Skeletal muscle cell (primary cell): ENCODE results near the gene SMIM35.
"Not testable (repeated sequence)": the region's sequence is repeated elsewhere in the genome, so short reads cannot be mapped to it uniquely, and the experiment has no call there.

Experiments used
- DNase-seq: peaks from one replicate; pipeline ENCODE4 v3.0.0-alpha.2; 2010; ENCODE audit warnings: low read depth
- H3K4me3 ChIP-seq: 2 replicates; pipeline ENCODE4 v1.5.1; 2011; ENCODE audit warnings: low read depth, mild to moderate bottlenecking, control low read depth, low read length, moderate library complexity

Gene SMIM35

DNA sequence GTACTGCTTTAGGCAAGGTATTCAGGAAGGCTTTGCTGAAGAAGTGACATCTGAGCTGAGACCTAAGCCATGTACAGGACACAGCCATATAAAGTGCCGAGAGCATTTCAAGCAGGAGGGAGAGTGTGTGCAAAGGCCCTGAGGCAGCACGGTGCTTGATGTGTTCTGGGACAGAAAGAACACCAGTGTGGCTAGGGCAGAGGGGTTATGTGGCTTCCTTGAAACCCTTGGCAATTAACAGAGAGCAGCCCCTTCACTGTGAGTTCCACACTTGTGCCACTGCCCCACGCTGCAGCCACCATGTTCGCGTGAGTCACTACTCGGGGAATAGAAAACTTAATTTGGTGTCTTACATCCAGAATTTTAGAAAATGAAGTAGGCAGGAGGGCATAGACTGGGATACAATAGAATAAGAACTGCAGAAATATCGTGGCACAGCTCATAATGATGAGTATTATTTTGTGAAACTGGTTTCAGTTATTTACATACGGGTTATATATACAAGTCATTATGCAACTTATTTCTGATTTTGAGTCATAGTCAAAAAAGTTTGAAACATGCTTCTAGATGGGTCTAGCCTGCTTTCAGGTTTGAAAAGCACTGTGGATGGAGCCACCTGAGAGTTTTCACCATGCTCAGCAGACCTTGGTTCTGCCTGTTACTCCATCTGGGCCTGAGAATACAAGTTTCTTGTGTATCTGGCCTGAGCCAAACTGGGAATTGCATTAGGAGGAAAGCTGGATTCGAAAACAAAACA, 88.8 kb downstream of the SMIM35 start:
- DNase-seq = no peak

DNA sequence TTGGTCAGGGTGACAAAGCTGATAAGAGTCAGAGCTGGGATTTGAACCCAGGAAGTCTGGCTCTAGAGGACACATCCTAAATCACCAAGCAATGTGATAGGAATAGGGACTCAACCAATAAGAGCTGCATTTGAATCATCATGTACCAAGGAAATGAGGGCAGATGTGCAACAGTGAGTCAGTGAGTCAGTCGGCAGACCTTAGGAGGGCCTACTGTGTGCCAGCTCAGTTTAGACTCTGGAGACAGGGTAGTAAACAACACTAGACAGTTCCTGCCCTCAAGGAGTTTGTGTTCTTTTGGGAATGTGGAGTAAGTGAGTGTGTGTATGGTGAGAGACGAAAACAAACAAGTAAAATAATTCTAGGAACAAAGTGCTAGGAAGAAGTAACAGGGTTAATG, 89.4 kb downstream of the SMIM35 start:
- no peak for DNase-seq
- H3K4me3 ChIP-seq = no peak overlapping the region

More for the DNA sequence above, 88.8 kb downstream of the SMIM35 start:
- H3K4me3 ChIP-seq = no peak overlapping the region

DNA sequence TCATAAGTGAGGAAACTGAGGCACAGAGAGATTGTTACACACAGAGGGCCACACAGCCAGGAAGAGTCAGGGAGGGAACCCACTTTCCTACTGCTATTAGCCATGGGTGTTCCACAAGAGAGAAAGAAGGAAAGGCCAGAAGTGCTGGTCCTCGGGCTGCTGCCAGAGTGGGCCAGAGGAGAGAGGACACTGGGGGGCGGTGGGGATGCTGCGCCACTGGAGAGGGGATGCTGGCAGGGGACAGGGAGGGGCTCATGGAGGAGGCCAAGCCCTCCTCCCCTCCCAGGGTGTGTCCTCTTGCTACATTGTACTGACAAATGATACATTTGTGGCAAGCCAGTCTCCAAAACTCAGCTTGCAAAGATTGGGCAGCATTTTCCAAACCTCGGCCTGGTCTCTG, 90.7 kb downstream of the SMIM35 start:
- DNase-seq = no peak
- H3K4me3 ChIP-seq = no peak overlapping the region

DNA sequence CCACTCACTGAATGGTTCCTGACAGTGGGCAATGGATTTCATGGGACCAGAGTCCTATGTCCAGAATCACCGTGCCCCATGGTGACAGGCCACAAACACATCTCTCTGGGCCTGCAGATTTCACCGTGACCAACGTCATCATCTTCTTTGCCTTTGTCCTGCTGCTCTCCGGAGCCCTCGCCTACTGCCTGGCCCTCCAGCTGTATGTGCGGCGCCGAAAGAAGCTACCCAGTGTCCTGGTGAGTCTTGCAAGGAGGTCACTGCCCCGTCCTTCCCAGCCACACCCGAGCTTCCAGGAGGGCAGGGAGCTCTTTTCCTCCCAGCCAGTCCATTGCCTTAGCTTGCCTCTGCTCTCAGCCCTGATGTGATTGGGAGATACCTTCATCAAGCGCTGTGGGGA, 91.3 kb downstream of the SMIM35 start:
- no peak overlapping the region for H3K4me3 ChIP-seq
- DNase-seq = no peak

DNA sequence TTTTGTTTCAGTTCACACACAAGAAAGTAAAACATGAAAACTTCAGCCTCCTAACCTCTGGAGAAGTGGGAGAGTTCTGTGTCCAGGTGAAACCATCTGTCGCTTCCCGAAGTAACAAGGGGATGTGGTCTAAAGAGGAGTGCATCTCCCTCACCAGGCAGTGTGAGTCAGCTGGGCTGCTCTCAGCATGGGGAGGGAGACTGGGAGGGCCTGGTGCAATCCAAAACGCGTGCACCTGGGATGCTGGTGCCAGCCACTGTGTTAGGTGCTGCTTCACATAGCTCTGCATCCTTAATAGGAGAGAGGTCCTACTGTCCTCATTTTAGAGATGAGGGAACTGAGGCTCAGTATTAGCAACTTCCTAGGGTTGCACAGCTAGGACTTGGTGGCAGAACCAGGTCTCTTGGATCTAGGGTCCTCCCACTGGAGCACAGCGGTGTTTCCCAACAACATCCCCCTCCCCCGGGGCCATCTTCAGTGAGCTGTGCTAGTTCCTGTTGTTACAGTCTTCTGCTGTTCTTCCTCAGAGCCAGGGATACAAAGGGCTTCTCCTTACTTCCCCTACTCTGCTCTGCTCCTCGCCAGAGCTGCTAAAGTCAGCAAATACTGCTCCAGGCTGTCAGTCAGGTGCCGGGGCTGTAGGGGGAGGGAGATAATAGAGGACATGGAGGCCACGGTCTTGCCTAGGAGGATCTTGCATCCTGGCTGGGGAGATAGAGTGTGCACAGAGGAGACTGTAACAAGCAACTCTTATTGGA, 92.6 kb downstream of the SMIM35 start:
- no peak for DNase-seq
- H3K4me3 ChIP-seq = no peak overlapping the region

DNA sequence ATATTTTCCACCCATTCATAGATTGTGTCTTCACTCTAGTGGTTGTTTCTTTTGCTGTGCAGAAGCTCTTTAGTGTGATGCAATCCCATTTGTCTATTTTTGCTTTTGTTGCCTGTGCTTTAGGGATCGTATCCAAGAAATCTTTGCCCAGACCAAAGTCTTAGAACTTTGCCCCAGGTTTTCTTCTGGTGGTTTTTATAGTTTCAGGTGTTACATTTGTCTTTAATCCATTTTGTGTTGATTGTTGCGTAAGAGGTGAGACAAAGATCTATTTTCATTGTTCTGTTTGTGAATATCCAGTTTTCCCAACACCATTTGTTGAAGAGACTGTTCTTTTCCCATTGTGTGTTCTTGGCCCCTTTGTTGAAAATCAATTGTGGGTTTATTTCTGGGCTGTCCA, 94.1 kb downstream of the SMIM35 start:
- no peak for DNase-seq
- no peak overlapping the region for H3K4me3 ChIP-seq

DNA sequence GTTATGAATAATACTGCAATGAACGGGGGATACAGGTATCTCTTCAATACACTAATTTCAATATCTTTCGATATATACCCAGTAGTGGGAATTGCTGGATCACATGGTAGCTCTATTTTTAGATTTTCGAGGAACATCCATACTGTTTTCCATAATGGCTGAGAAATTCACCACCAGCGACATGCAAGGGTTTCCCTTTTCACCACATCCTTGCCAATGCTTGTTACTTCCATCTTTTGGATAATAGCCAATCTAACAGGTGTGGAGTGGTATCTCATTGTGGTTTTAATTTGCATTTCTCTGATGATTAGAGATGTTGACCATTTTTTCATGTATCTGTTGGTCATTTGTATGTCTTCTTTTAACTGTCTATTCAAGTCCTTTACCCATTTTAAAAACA, 94.6 kb downstream of the SMIM35 start:
- no peak overlapping the region for H3K4me3 ChIP-seq
- DNase-seq = no peak

DNA sequence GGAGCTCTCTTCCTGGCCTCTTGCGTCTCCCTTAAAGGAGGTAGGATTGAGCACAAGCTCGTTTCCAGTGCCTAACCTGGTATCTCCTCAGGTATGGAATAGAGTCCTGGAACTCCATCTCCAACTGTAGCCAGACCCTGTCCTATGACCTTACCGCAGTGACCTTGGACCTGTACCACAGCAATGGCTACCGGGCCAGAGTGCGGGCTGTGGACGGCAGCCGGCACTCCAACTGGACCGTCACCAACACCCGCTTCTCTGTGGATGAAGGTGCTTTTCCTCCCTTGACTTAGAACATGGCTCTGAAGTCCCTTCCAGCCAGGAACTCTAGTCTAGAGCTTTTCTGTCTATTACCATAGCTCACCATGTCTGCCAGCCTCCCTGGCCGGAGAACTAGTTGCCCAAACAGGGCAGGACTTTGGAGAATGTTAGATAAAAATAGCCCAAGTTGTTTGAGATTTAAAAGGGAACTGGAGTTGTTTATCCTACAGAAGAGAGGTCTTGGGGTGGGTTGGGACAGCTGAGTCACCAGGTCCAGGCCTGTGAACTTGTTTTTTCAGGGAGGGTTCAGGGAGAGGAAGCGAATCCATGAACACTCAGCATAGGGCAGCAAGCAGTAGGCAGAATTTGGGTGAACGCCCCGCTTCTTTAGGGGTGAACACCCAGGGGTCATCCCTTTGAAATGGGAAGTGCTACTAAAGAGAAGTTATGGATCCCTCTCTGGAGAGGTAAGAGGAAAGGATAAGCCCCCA, 97.2 kb downstream of the SMIM35 start:
- no peak overlapping the region for H3K4me3 ChIP-seq
- DNase-seq = no peak

DNA sequence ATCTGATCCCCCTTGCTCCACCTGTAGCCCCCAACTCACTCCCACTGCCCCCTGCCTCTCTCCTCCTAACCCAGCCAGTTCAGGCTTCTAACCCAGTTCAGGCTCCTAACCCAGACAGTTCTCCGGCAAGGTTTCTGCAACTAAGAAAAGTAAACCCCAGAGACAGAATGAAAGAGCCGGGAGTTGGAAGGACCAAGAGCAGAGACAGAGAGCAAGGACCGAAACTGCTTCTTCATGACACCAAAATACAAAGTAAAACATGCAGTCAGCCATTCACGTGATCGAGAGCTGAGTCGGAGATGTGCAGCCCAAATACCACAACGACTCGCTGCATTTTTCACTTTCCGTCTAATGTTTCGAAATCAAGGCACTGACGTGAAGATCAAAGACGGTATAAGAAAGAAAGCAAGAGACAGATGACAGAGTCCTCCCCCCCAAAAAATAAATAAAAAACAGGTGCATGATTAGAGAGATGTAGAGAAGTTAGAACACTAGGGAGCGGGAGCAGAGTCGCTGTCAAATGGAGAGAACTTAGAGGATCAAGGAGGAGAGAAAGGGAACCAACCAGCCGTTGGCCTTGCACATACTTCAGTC, 99.7 kb downstream of the SMIM35 start:
- DNase-seq = no peak
- H3K4me3 ChIP-seq = no peak overlapping the region

DNA sequence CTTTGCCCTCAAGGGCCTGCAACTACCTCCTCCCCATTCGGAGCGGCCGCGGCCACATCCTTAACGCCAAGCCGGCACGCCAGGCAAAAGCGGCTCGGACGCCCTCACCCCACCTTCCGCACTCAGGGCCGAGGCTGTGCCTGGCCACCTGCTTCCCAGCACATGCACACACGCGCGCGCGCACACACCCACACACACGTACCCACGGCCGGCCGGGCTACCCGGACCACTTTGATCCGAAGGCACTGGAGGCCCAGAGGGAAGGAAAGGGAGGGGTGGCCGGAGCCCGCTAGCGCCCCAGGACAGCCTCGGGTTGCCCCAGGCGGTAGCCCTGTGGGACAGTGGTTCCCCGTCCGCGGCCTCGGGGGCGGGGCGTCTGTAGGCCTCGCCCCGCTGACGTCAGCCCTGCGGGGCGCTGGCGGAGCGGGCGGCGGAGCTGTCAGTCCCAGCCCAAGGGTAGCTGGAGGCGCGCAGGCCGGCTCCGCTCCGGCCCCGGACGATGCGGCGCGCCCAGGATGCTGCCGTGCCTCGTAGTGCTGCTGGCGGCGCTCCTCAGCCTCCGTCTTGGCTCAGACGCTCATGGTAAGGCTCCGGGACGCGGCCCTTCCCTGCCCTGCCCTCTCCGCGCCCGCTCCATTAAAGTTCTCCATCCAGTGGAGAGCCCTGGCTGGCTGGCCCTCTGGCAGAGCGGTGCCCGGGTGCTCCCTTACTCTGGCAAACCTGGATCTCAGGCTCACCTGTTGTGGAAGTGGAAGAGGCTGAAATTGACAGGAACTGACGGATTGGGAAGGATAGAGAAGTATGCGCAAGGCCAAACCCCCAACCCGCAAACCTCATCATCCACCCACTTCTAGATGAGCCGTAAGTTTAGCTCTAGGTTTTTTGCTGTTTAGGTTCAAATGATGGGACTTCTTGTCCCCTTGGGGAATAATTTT, 100.5 kb downstream of the SMIM35 start, which contains the start of gene IL10RA:
Gene IL10RA (plus strand): TSS at position 442 of the 935 bp plus-strand sequence. CDS start 74 bp downstream, at position 516.
- no peak for DNase-seq
- peak within 1 kb of the TSS; percentile 45 for H3K4me3 ChIP-seq

DNA sequence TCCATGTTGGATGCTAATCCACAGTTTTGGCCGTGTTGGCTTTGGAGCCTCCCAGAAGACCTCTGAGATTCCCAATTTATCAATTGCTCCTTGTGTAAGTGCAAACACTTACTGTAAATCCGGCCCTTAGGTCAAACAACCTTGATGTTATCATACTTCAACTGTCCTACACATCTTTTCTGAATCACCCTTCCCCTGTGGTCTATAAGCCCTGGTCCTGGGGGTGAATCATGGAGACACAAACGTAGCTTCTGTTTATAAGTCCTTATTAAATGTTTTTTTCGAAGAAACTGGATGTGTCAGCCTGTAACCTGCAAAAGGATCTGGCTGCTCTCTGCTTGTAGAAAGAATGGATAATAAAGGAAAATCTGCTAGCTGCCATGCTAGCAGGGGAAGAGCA, 102.3 kb downstream of the SMIM35 start:
- no peak for DNase-seq

DNA sequence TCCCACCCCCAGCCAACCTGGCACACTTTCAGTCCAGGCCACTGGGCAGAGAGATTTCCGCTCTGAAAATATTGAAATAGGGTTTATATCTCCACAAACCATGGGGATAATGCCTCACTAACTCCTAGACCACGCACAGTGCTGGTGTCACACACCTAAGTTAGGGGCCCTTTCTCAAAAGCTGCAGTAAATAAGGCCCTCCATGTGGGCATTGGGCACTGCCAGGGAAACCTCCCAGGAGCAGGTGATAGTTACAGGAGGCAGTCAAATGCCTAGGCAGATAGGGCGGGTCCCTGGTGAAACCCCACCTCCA, 103.6 kb downstream of the SMIM35 start:
- no peak for DNase-seq
- no peak overlapping the region for H3K4me3 ChIP-seq

More for the DNA sequence above, 102.3 kb downstream of the SMIM35 start:
- no peak overlapping the region for H3K4me3 ChIP-seq

DNA sequence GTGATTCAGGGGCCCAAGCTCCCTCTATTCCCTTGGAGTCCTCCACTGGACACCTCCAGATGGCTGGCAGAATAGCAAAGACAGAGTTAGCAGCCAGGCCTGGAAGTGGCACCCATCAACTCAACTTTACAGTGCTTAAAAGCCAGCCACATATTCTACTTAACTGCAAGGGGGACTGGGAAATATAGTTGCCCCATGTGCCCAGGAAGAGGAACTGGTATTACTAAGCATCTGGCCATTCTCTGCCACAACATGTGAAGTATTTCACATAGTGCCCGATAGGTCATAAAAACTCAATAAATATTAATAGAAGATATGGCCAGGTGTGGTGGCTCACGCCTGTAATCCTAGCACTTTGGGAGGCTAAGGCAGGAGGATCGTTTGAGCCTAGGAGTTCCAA, 106.0 kb downstream of the SMIM35 start:
- no peak for DNase-seq
- no peak overlapping the region for H3K4me3 ChIP-seq

DNA sequence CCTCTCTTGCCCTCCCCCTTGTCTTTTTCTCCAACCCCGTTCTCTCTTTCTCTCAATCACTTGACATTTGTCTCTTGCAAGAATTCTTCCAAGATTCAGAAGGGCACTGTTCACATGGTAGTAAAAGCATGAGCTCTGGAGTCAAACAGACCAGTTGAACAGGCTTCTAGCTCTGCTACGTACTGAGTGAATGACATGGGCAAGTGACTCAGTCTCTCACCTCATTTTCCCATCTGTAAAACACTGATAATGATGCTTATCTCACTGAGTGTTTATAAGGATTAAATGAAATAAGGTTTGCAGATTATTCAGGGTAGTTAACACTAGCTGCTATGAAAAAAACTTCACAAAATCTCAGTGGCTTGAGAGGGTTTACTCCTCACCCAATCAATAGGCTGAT, 106.5 kb downstream of the SMIM35 start:
- no peak for DNase-seq

DNA sequence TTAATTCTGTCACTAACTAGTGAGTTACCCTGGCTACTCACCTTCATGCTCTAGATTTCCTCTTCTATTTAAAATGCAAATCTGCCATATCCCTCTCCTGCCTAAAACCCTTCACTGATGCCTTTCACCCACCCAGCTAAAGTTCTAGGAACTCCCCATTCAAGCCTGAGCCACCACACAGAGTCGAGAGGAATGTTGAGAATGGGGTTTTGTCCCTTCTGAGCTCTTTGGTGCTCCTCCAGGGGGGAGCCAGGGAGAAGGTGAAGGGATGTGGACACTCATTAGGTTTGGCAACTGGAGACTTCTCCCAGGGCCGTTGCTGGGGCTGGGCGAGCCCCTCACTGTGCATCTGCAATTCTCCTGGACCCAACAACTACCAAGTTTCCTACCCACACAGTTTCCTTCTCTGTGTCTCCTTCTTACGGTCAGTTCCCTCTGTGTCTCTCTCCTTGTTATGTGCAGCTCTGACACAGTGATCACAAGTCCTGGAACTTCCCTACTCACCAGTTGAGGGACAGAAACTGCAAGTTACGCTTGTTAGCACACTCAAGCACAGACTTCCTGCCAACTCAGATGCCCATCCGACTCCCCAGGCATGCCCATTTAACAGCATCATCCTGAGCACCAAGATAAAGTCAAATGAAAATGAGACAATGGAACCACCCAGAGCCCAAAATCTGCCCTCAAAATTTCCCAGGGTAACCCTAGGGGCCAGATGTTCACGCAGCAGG, 107.1 kb downstream of the SMIM35 start:
- no peak for DNase-seq
- no peak overlapping the region for H3K4me3 ChIP-seq

More for the DNA sequence above, 106.5 kb downstream of the SMIM35 start:
- H3K4me3 ChIP-seq = no peak overlapping the region

DNA sequence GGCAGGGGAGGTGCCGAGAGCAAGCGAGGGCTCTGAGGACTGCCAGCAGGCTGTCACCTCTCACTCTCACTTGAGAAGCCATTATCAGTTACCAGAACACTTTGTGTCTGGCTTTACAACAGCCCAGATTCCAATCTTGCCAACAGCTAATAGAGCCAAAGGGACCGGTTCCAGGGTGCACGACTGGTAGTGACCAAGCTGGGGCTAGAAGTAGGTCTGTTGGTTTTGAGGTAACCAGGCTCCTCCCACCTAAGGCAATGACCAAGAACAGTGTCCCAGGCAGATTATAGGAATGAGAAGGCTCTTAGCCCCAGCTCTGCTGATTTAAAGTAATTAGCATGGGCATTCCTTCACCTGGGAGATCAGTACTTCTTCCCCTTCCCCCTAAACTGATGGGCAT, 107.8 kb downstream of the SMIM35 start:
- no peak overlapping the region for H3K4me3 ChIP-seq
- no peak for DNase-seq

DNA sequence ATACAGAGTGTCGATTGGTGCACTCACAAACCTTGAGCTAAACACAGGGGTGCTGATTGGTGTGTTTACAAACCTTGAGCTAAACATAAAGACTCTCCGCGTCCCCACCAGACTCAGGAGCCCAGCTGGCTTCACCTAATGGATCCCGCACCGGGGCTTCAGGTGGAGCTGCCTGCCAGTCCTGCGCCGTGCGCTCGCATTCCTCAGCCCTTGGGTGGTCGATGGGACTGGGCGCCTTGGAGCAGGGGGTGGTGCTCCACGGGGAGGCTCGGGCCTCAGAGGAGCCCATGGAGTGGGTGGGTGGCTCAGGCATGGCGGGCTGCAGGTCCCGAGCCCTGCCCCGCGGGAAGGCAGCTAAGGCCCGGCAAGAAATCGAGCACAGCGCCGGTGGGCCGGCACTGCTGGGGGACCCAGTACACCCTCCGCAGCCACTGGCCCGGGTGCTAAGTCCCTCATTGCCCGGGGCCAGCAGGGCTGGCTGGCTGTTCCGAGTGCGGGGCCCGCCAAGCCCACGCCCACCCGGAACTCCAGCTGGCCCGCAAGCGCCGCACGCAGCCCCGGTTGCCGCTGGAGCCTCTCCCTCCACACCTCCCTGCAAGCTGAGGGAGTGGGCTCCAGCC, 108.4 kb downstream of the SMIM35 start:
- DNase-seq, H3K4me3 ChIP-seq: not testable (repeated sequence)
